ENCODE data around the gene SGMS2.

- TF ChIP-seq CTCF (IDR thresholded peaks at IDR 0.05): no peak
- no peak for TF ChIP-seq POLR2A (IDR thresholded peaks at IDR 0.05)
These were observed 9.6 kb upstream of the SGMS2 start for GRCh38 chr4:107815158-107815557.
